Activated effector memory CD4-positive, alpha-beta T cell treated with anti-CD3 and anti-CD28 coated beads, Interleukin-2, amount 50 U/mL, for 16 hours (primary cell): ENCODE measurements around the gene TMEM108.

Source experiments
- DNase-seq: peaks from one replicate; pipeline ENCODE4 v3.0.0-alpha.2; 2020

Gene TMEM108

DNA sequence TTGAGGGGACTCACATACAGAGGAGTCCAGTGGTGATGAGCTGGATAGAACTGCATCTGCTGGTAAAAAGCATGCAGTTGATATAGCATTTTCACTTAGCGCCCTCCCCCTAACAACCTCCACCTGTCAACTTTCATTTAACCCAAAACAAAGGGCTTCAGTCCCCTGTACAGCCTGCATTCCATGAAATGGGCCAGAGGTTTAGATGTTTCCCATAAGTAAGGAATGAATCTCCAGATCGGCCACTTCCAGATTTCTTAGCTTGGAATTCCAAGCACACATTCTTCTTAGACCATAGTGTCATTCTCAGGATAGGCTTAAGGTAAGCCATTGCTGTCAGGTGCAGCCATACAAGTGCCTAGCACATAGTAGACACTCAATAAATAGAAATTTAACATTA is 328.7 kb downstream of the TMEM108 start:
- DNase-seq = no peak

DNA sequence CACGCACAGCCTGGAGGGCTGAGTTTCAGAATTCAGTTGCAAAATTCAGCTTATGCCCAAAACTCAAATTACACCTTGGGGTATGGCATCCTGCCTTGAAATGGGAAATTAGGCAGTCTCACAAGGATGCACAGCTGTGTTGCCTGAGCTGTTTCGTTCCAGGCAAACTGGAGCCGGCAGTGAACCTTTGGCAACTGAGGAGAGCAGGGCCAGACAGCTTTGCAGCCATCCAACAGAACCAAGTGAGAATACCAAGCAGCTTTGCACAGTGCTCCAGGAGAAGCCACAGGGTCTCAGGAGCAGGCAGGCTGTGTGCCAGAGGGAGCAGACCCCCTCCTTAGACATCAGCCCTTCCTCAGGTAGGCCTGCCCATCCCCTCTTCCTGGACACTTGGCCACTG is 329.2 kb downstream of the TMEM108 start:
- no peak for DNase-seq

DNA sequence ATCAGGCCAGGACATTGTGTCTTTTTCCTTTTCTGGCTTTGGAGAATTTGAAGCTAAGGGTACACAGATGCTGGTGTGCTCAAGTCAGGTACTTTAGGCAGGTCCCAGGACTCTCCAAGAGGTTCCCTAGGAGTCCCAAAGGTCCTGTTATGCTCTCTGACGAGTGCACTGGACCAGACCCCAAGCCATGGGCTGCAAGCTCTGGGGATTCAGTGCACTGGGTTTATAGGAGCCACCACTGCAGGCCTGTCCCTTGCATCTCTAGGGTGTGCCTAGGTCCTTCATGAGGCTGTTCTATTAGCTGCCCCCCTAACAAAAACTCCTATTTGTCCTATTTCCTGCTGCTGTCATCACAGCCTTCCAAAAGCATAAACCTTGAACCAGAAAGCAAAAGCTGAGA is 329.8 kb downstream of the TMEM108 start:
- no peak for DNase-seq

DNA sequence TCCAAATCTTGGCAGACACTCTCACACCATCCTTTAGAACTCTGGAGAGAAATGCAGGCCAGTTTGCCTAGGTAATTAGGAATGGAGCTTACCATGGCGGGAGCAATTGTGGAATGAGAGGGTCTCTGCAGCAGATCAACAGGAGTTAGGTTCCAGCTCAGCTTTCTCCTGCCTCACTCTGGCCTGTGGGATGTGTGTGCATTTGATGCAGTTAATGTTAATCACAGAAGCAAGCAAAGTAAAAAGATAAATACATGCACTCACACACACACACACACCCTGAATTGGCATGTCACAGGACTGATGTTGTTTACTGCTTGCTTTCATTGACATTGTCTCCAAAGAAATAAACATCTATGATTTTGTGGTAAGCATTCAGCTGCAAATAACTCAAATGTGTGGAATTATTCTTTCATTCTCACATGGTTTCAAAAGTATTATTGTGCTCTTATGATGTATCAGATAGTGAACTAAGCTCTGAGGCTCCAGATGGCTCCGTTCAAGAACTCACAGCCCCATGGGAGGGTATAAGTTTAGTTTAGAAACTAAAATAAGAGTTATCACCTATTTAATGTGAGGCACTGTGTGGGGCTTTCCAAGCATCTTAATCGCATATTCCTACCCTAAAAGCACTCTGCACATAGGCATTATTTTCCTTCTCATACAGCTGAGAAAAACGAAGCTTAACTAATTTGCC is 330.3 kb downstream of the TMEM108 start:
- no peak for DNase-seq

DNA sequence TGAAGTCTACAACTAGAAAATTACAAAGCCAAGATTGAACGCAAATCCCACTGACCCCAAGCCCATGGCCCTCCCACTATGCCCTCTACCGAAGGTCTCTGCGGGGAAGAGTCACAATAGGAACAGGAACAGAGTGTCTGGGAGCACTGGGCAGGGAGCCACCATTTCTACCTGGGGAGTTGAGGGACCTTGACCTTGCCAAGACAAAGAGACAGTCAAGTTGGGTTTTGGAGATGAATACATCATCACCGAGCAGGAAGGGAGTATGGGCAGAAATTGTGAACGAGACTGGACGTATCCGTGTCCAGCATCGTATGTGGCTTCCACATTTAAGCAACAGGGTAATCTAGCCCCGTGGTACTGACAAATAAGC is 330.9 kb downstream of the TMEM108 start:
- DNase-seq = no peak

DNA sequence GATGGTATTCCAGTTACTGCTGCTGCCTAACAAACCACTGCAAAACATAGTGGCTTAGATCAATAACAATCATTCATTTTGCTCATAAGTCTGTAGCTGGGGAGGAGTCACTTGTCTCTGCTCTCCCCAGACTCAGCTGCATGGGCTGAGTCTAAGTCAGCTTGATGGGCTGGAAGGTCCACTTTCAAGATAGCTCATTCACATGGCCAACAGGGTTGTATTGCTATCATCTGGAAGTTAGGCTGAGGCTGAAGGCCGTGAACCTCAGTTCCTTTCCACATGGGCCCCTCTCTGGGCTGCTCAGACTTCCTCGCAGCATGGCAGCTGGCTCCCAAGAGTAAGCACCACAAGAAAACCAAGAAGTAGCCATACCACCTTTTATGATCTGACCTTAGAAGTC is 333.0 kb downstream of the TMEM108 start:
- no peak for DNase-seq

DNA sequence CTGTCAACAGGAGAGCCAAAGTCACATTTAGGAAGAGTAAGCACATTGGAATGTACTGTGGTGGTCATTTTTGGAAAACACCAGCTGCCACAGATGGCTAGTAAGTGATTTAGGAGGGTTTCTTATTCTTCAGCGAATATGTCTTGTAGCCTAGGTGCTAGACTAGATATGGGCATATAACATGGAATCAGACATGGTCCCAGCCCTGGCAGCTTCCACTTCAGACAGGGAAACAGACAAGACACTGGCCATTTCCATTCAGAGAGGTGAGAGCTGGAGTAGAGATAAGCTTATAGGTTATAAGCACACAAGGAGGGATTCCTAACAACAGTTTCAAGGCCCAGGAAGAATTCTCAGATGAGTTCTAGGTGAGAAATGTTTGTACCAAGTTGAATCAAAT is 333.5 kb downstream of the TMEM108 start:
- DNase-seq = no peak

DNA sequence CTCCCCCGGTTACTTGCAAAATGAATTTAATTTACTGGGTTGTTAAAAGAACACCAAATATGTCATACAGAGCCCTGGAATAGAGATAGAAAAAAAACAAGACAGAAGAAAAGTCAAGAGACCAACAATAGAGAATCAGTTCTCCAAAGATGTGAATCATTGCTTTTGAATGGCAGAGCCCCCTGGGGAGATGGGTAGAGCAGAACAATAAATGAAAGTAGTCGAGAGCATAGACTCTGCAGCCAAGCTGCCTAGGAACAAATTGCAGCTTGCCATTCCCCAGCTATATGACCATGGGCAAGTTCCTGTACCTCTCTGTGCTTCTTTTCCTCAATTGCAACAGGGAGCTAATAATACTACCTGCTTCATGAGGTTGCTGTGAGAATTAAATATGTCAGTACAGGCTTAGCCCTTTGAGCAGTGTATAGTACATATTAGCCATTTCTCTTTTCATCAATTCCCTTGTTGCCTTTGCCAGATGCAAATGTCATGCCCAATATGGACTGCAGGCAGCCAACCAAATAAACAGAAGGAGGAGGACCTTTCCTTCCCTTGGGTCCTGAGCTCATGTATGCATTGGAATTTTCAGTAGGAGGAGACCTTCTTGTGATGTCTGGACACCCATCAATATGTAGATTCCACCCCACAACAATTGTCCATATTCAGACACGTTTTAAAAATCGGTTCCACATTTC is 336.7 kb downstream of the TMEM108 start:
- DNase-seq = no peak

DNA sequence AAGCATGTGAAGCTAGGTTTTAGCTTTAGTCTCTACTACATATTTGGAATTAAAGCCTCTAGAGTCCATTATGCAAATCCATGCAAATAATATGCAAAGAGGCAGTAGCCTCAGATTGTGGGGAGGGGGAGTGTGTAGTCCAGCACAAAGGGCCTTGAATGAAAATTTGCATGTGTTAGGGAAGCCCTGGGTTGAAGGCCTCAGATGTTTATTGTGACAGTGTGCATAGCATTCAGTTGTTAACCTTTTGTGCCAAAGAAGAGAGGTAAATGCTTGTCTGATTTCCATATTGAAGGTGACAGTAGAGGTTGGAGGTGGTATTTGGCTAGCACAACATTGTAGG is 337.2 kb downstream of the TMEM108 start:
- no peak for DNase-seq

DNA sequence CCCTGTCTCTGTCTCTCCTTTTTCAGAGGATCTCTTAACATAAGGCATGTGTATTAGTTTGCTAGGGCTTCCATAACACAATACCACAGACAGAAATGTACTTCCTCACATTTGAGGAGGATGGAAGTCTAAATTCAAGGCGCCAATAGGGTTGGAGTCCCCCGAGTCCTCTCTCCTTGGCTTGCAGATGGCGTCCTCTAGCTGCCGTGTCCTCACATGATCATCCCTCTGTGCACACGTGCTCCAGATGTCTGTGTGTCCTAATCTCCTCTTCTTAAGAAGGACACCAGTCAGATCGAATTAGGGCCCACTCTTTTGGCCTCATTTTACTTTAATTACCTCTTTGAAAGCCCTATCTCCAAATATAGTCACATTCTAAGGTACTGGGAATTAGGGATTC is 338.6 kb downstream of the TMEM108 start:
- no peak for DNase-seq

DNA sequence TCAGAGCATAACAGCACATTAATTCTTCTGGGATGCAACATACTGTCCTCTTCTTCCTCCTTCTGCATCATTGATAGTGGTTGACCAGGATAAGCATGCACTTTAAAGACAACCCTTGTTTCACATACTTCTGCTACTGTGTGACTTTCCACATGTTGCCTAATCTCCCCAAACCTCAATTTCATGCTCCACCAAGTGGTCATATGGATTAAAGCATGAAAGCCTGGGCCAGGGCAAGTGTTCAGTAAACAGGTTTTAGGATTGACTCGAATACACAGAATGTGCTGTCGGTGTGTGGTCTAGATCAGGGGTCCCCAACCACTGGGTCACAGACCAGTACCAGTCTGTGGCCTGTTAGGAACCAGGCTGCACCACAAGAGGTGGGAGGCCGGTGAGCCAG is 339.2 kb downstream of the TMEM108 start:
- DNase-seq = no peak

DNA sequence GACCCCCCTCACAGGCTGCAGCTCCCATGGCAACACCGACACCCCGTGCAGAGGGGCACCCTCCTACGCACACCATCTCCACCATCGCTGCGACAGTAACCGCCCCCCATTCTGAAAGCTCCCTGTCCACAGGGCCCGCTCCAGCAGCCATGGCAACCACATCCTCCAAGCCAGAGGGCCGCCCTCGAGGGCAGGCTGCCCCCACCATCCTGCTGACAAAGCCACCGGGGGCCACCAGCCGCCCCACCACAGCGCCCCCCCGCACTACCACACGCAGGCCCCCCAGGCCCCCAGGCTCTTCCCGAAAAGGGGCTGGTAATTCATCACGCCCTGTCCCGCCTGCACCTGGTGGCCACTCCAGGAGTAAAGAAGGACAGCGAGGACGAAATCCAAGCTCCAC is 341.7 kb downstream of the TMEM108 start:
- DNase-seq = no peak

DNA sequence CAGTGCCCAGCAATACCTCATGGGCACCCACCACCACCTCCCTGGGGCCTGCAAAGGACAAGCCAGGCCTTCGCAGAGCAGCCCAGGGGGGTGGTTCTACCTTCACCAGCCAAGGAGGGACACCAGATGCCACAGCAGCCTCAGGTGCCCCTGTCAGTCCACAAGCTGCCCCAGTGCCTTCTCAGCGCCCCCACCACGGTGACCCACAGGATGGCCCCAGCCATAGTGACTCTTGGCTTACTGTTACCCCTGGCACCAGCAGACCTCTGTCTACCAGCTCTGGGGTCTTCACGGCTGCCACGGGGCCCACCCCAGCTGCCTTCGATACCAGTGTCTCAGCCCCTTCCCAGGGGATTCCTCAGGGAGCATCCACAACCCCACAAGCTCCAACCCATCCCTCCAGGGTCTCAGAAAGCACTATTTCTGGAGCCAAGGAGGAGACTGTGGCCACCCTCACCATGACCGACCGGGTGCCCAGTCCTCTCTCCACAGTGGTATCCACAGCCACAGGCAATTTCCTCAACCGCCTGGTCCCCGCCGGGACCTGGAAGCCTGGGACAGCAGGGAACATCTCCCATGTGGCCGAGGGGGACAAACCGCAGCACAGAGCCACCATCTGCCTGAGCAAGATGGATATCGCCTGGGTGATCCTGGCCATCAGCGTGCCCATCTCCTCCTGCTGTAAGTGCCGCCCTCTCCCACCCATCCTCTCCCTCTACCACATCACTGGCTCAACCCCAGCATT is 342.5 kb downstream of the TMEM108 start:
- DNase-seq = no peak

DNA sequence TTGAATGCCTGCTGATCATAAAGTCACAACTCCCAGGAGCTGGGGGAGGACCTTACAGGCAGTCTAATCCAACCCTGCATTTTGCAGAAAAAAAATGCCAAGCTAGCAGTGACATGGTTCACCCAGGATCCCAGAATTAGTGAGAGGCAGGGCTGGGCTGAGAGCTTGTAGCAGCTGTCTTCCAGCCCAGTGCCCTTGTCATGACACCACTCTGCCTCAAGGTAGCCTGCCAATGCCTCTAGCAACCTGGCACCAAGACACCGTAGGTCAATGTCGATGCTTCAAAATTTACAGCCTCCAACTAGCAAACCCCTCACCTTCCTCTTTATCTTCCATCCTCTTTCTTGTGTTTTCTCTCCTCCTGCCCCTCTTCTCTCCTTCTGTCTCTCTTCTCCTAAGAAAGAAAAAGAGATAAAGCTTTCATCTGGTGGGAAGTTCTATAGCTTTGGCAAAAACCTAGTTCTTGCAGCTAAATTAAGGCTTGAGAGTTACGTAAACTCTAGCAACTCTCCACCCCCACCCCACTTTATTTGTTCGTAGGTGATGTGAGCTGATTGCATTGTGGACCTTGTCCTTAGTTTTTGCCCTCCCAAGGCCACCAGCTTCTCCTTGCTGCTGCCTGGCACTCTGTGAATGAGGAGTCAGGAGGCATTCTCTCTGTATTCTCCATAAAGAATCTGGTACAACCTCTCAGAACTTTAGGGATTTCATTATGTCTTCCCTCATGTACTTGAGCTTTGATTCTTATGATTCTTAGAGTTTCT is 343.3 kb downstream of the TMEM108 start:
- no peak for DNase-seq

DNA sequence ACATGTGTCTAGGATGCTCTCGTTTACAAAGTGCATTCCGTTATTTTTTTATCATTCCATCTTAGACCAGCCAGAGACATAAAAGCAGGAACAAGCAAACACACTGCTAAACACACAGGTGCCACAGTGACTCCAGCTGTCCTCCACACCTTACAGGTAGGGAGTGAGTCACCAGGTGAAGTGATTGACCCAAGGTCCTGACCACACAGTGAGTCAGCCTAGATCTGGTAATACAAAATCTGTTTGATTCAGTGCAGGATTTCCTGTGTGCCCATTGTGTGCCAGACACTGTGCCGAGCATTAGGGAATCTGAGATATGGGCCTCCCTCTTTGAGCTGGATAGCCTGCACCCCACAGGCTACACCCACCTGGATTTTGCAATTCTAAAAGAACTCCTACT is 345.0 kb downstream of the TMEM108 start:
- DNase-seq = no peak

DNA sequence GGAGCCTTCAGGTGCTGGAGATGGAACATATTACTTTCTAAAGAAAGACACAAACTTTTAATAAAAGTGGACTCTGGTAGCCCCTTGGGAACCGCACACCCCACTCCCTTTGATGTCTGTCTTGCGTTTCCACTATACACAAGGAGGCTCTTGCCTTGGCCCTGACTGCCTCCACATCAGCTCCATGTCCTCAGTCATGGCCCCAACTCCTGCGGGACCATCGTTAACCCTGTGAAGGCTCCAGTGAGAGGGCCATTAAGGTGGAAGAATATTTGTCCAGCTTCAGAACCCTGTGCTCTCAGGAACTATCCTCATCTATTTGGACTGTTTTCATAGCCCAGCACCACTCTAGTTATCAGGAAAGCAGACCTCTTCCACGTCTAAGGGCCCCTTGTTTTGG is 345.6 kb downstream of the TMEM108 start:
- no peak for DNase-seq

DNA sequence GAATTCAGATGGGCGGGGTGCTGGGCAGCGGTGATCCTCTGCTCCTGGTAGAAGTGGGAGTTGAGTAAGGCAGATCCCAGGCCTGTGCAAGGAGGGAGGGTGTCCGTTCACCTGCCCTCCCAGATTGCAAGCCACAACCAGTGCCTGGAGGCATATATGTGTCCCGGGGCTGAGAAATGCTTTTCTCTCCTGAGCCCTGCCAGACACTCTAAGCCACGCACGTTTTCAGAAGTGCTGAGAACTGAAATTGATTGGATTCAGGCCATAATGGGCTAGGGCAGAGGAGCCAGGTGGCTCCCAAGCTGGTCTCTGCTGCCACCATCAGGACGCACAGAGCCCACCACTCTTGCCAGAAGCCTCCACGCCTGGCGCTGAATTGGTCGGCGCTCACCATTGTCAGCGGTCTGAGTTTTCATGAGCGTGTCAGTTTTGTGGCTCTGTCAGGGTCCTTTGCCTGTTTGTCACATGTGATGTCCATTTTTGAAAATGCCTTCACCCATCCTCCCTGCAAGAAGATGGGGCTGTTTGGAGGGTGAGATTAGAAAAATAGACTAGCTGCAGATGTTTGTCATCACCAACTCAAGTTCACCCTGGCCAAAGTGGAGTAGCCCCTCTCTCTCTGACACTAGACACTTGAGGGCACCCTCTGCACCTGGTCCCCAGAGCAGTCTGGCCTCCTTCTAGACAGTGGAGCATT is 346.3 kb downstream of the TMEM108 start:
- DNase-seq = no peak

DNA sequence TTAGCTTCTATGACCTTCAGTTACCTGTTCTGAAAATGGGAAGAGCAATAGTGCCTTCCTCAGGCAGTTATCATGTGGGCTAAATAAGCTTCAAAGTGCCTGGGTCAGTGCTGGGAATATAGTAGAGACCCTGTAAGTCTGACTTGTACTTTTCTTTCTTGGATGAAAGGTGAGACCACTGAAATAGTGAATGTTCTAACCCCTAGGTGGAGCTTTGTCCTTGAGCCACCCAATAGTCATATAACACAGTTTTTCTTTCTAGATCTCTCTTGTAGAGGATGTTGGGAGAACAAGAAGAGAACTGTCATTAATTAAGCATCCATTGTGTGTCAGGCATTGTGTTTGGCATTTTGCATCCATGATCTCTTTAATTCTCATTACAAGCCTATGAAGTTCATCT is 348.7 kb downstream of the TMEM108 start:
- DNase-seq = no peak

DNA sequence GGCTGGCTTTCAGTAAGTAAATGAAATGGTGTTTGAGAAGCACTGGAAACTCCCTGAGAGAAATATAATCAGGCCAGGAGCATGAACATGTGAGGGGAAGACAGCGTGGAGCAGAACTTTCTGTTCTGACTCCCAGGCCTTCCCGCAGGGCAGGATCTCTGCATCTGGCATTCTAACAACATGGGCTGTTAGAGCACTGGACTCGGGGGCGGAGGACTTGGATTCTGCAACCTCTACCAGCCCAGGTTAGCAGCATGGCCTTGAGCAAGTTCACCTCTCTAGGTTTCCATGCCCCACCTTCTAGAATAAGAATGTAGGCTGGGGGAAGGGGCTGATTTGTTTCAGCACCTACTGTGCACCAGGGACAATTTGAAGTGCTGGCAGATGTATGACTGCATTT is 349.1 kb downstream of the TMEM108 start:
- no peak for DNase-seq

DNA sequence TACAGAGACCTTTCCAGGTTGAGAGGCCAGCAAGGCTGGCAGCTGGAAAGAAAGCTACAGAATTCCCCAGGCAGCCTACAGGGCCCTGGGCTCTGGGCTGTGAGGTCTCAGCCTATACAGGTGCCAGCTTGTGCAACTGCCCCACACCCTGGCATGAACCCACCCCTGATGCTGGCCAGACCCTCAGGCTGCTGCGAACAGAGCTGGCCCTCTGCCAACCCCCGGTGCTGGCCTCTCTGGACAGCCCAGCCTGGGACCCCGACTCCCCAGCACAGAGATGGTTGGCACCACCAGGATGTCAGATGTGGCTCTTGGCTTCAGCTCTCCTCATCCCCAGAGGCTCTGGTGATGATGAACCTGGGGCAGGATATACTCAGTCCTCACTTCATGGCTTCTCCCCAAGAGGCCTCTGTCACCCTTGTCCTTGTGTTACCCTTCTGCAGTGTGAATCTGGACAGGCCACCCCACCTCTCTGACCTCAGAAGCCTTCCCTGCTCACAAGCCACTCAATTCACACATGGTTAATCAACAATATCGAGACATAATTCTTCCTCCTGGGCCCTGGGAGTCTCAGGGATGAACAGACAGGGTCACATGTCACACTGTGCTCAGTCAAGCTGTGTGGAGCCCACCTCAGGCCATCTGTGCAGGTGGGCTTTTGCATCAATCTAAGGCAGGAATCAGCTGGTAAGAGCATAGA is 350.7 kb downstream of the TMEM108 start:
- no peak for DNase-seq

DNA sequence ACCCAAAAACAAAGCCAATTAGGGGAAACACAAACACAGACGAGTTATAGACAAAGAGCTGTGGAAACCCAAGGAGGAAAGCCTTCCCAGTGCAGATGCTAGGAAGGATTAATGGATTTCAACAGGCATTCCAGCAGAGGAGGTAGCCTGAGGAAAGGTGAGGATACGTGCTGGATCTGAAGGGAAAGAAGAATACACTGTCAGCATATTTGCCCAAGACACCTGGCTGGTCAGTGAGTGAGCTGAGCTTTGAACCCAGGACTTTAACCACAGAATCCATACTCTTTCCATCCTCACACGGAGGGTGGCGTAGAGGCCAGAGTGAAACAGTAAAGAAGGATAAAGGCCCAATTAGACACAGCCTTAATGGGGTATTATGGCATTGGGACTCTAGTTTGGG is 352.5 kb downstream of the TMEM108 start:
- no peak for DNase-seq

DNA sequence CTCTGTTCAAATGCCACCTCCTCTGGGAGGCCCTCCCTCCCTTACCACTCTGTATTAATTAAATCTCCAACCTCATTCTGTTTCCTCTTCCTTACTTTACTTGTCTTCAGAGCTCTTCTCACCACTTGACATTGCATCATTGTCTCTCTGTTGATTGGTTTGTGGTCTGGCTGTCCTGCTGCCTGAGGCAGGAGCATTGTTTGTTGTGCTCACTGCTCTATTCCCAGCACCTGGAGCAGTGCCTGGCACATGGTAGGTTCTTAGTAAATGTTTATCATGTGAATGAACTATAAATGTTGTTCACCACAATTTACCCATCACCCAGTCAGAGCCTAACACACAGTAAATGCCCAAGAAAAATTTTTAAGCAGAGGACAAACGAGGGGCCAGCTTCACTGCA is 355.0 kb downstream of the TMEM108 start:
- no peak for DNase-seq
